Measurements from ENCODE around the gene YOD1.

The YOD1 gene

DNA sequence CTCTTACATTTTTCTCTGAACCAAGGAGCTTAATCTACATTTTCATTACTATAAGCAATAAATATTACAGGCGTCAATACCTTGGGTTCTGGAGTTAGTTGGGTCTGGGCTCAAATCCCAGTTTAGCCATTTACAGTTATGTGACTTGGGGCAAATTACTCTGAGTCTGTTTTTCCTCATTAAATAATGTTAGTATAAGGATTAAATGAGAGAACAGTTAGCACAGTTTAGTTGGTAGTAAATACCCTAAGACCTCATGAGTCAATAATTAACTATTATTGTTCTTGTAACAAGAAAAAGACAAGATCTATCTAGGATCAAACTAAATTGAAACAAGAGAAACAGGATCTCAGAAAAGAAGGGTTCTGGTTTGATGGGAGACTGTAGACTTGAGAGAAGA lies 23.1 kb downstream of the YOD1 start:
- TF ChIP-seq, protein P1, sequence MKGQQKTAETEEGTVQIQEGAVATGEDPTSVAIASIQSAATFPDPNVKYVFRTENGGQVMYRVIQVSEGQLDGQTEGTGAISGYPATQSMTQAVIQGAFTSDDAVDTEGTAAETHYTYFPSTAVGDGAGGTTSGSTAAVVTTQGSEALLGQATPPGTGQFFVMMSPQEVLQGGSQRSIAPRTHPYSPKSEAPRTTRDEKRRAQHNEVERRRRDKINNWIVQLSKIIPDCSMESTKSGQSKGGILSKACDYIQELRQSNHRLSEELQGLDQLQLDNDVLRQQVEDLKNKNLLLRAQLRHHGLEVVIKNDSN (IDR thresholded peaks at IDR 0.05), result no peak
- TF ChIP-seq, protein P2, sequence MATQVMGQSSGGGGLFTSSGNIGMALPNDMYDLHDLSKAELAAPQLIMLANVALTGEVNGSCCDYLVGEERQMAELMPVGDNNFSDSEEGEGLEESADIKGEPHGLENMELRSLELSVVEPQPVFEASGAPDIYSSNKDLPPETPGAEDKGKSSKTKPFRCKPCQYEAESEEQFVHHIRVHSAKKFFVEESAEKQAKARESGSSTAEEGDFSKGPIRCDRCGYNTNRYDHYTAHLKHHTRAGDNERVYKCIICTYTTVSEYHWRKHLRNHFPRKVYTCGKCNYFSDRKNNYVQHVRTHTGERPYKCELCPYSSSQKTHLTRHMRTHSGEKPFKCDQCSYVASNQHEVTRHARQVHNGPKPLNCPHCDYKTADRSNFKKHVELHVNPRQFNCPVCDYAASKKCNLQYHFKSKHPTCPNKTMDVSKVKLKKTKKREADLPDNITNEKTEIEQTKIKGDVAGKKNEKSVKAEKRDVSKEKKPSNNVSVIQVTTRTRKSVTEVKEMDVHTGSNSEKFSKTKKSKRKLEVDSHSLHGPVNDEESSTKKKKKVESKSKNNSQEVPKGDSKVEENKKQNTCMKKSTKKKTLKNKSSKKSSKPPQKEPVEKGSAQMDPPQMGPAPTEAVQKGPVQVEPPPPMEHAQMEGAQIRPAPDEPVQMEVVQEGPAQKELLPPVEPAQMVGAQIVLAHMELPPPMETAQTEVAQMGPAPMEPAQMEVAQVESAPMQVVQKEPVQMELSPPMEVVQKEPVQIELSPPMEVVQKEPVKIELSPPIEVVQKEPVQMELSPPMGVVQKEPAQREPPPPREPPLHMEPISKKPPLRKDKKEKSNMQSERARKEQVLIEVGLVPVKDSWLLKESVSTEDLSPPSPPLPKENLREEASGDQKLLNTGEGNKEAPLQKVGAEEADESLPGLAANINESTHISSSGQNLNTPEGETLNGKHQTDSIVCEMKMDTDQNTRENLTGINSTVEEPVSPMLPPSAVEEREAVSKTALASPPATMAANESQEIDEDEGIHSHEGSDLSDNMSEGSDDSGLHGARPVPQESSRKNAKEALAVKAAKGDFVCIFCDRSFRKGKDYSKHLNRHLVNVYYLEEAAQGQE (IDR thresholded peaks at IDR 0.05; ENCODE audit: low read depth), result no peak
- TF ChIP-seq, protein P3, sequence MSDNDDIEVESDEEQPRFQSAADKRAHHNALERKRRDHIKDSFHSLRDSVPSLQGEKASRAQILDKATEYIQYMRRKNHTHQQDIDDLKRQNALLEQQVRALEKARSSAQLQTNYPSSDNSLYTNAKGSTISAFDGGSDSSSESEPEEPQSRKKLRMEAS (IDR thresholded peaks at IDR 0.05), result no peak
- TF ChIP-seq TEAD4 (IDR thresholded peaks at IDR 0.05) (no peak), ZBTB7A (IDR thresholded peaks at IDR 0.05; ENCODE audit: low read depth) (no peak), EGR1 (IDR thresholded peaks at IDR 0.05) (no peak), TAF1 (IDR thresholded peaks at IDR 0.05; ENCODE audit: low read depth) (no peak), TCF12 (IDR thresholded peaks at IDR 0.05; ENCODE audit: low read depth) (no peak), CEBPB (IDR thresholded peaks at IDR 0.05) (no peak), EP300 (IDR thresholded peaks at IDR 0.05; ENCODE audit: borderline replicate concordance) (no peak), NFIC (IDR thresholded peaks at IDR 0.05) (no peak), CREB1 (IDR thresholded peaks at IDR 0.05; ENCODE audit: low read depth) (no peak), YY1 (IDR thresholded peaks at IDR 0.05; ENCODE audit: low read depth) (no peak), FOXM1 (IDR thresholded peaks at IDR 0.05; ENCODE audit: borderline replicate concordance, low read depth) (no peak), RAD21 (IDR thresholded peaks at IDR 0.05; ENCODE audit: low read depth) (no peak)

DNA sequence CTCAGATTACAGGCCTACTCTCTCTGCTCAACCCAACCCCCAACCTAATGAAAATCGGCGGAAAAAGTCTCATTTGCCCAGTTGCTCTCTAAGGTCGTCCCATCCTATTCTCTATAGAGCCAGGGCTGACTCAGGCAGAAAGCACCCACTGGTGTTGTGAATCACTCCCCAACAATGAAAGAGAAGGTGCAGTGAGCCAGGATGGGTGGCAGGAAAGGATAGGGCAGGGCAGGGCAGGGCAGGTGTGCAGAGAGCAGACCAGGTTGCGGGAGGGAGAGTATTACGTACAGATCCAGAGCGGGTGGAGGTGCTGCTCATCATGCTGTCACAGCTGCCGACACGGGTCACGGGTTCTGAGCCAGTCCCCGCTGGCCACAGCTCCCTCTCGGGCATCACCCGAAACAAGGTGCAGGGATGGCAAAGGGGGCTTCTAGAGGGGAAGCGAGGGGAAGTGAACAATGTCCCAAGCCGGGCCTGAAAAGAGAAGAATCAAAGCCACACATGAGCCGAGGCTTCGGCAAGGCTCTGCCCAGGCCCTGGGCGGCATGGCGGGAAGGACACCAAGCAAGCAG lies 23.7 kb downstream of the YOD1 start:
- TF ChIP-seq CEBPB (IDR thresholded peaks at IDR 0.05) (no peak), ZBTB7A (IDR thresholded peaks at IDR 0.05; ENCODE audit: low read depth) (peak; percentile 57; the same call in 1 of the 2 replicates), CREB1 (IDR thresholded peaks at IDR 0.05; ENCODE audit: low read depth) (0 out of 2 replicates have a peak, but pooled peaks have one; percentile 9), TCF12 (IDR thresholded peaks at IDR 0.05; ENCODE audit: low read depth) (peak; percentile 96), EP300 (IDR thresholded peaks at IDR 0.05; ENCODE audit: borderline replicate concordance) (peak; percentile 95), RAD21 (IDR thresholded peaks at IDR 0.05; ENCODE audit: low read depth) (no peak), EGR1 (IDR thresholded peaks at IDR 0.05) (no peak), FOXM1 (IDR thresholded peaks at IDR 0.05; ENCODE audit: borderline replicate concordance, low read depth) (peak; percentile 90), TAF1 (IDR thresholded peaks at IDR 0.05; ENCODE audit: low read depth) (no peak), YY1 (IDR thresholded peaks at IDR 0.05; ENCODE audit: low read depth) (peak; percentile 47; the same call in 1 of the 2 replicates), TEAD4 (IDR thresholded peaks at IDR 0.05) (peak; percentile 91), NFIC (IDR thresholded peaks at IDR 0.05) (peak; percentile 82)
- TF ChIP-seq, protein P1 (IDR thresholded peaks at IDR 0.05), result 0 out of 2 replicates have a peak, but pooled peaks have one; percentile 24
- TF ChIP-seq, protein P2 (IDR thresholded peaks at IDR 0.05; ENCODE audit: low read depth), result no peak
- TF ChIP-seq, protein P3 (IDR thresholded peaks at IDR 0.05), result 0 out of 2 replicates have a peak, but pooled peaks have one; percentile 60

DNA sequence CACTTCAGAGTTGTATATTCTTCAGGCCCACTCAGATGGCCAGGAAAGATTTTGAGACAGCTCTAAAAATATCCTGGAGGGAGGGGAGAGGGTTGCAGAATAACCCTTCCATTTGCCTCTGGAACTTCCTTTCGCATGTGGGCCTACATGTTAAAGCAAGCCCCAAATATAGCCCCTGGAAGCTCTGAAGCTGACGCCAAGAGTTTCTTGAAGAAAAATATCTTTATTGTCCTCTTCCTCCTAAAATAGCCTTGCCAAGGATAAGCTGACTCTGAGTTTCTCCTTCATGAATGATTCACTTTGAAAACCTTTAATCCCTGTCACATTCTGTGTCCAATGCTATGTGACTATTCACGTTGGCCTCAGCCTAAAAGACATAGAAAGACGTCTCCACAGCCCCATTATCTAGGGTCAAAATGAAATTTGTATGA lies 24.9 kb downstream of the YOD1 start:
- TF ChIP-seq, protein P2 (IDR thresholded peaks at IDR 0.05; ENCODE audit: low read depth), result no peak
- no peak for TF ChIP-seq NFIC (IDR thresholded peaks at IDR 0.05)
- TF ChIP-seq CEBPB (IDR thresholded peaks at IDR 0.05), result no peak
- no peak for TF ChIP-seq CREB1 (IDR thresholded peaks at IDR 0.05; ENCODE audit: low read depth)
- no peak for TF ChIP-seq TEAD4 (IDR thresholded peaks at IDR 0.05)
- TF ChIP-seq, protein P1 (IDR thresholded peaks at IDR 0.05), result no peak
- TF ChIP-seq FOXM1 (IDR thresholded peaks at IDR 0.05; ENCODE audit: borderline replicate concordance, low read depth), result no peak
- no peak for TF ChIP-seq TCF12 (IDR thresholded peaks at IDR 0.05; ENCODE audit: low read depth)
- TF ChIP-seq RAD21 (IDR thresholded peaks at IDR 0.05; ENCODE audit: low read depth), result no peak
- no peak for TF ChIP-seq EP300 (IDR thresholded peaks at IDR 0.05; ENCODE audit: borderline replicate concordance)
- TF ChIP-seq, protein P3 (IDR thresholded peaks at IDR 0.05), result no peak
